Measurements from ENCODE around the gene UBASH3B.

The UBASH3B gene

GRCh38 chr11:122723106-122723505 lies 67.6 kb downstream of the UBASH3B start:
- POLR2A ChIA-PET, result no interaction called here
- CTCF ChIA-PET, result no interaction called here
- TF ChIP-seq FOXM1 (IDR thresholded peaks at IDR 0.05; ENCODE audit: borderline replicate concordance), result no peak
- TF ChIP-seq SUZ12 (IDR thresholded peaks at IDR 0.05), result no peak
- no peak for TF ChIP-seq HDGF (IDR thresholded peaks at IDR 0.05; ENCODE audit: borderline replicate concordance)
- TF ChIP-seq TARDBP (IDR thresholded peaks at IDR 0.05), result no peak
- TF ChIP-seq CTBP1 (IDR thresholded peaks at IDR 0.05; ENCODE audit: borderline replicate concordance), result no peak
- TF ChIP-seq SP1 (IDR thresholded peaks at IDR 0.05), result no peak
- TF ChIP-seq L3MBTL2 (conservative IDR thresholded peaks at IDR 0.05), result no peak
- TF ChIP-seq BHLHE40 (IDR thresholded peaks at IDR 0.05; ENCODE audit: borderline replicate concordance), result no peak
- TF ChIP-seq FOXA1 (IDR thresholded peaks at IDR 0.05), result no peak
- TF ChIP-seq FOXK2 (IDR thresholded peaks at IDR 0.05), result no peak
- no peak for TF ChIP-seq PKNOX1 (IDR thresholded peaks at IDR 0.05)
- no peak for TF ChIP-seq NFRKB (IDR thresholded peaks at IDR 0.05)
- TF ChIP-seq LEF1 (IDR thresholded peaks at IDR 0.05; ENCODE audit: borderline replicate concordance), result no peak
- no peak for TF ChIP-seq ELF4 (IDR thresholded peaks at IDR 0.05)
- TF ChIP-seq ARNT (IDR thresholded peaks at IDR 0.05), result no peak
- no peak for TF ChIP-seq ZNF384 (IDR thresholded peaks at IDR 0.05)

GRCh38 chr11:122723576-122723975 lies 68.1 kb downstream of the UBASH3B start:
- DNase-seq (ENCODE audit: extremely low spot score), result no peak
- ChIA-PET POLR2A (no interaction called here), CTCF (no interaction called here)
- TF ChIP-seq FOXA1 (IDR thresholded peaks at IDR 0.05) (no peak), SP1 (IDR thresholded peaks at IDR 0.05) (no peak), FOXK2 (IDR thresholded peaks at IDR 0.05) (no peak), LEF1 (IDR thresholded peaks at IDR 0.05; ENCODE audit: borderline replicate concordance) (no peak), FOXM1 (IDR thresholded peaks at IDR 0.05; ENCODE audit: borderline replicate concordance) (no peak), TARDBP (IDR thresholded peaks at IDR 0.05) (no peak), CTBP1 (IDR thresholded peaks at IDR 0.05; ENCODE audit: borderline replicate concordance) (no peak), ARNT (IDR thresholded peaks at IDR 0.05) (no peak), SUZ12 (IDR thresholded peaks at IDR 0.05) (no peak), L3MBTL2 (conservative IDR thresholded peaks at IDR 0.05) (no peak), ZNF384 (IDR thresholded peaks at IDR 0.05) (no peak), BHLHE40 (IDR thresholded peaks at IDR 0.05; ENCODE audit: borderline replicate concordance) (no peak)

More at GRCh38 chr11:122723106-122723505, 67.6 kb downstream of the UBASH3B start:
- DNase-seq (ENCODE audit: extremely low spot score), result no peak

- ChIA-PET CTCF (no interaction called here), POLR2A (no interaction called here)
- no peak for DNase-seq (ENCODE audit: extremely low spot score)
- TF ChIP-seq ZNF384 (IDR thresholded peaks at IDR 0.05) (no peak), NFRKB (IDR thresholded peaks at IDR 0.05) (no peak), TARDBP (IDR thresholded peaks at IDR 0.05) (no peak), HDGF (IDR thresholded peaks at IDR 0.05; ENCODE audit: borderline replicate concordance) (no peak), SUZ12 (IDR thresholded peaks at IDR 0.05) (no peak), ARNT (IDR thresholded peaks at IDR 0.05) (no peak), SP1 (IDR thresholded peaks at IDR 0.05) (no peak), CTBP1 (IDR thresholded peaks at IDR 0.05; ENCODE audit: borderline replicate concordance) (no peak), LEF1 (IDR thresholded peaks at IDR 0.05; ENCODE audit: borderline replicate concordance) (no peak)
Measured at GRCh38 chr11:122724520-122724919, 69.0 kb downstream of the UBASH3B start.

GRCh38 chr11:122726028-122726427 lies 70.5 kb downstream of the UBASH3B start:
- ChIA-PET POLR2A (no interaction called here), CTCF (no interaction called here)
- DNase-seq (ENCODE audit: extremely low spot score), result no peak
- TF ChIP-seq HDGF (IDR thresholded peaks at IDR 0.05; ENCODE audit: borderline replicate concordance) (no peak), ZNF384 (IDR thresholded peaks at IDR 0.05) (no peak), L3MBTL2 (conservative IDR thresholded peaks at IDR 0.05) (no peak), SUZ12 (IDR thresholded peaks at IDR 0.05) (no peak), FOXM1 (IDR thresholded peaks at IDR 0.05; ENCODE audit: borderline replicate concordance) (no peak), CTBP1 (IDR thresholded peaks at IDR 0.05; ENCODE audit: borderline replicate concordance) (no peak), ELF4 (IDR thresholded peaks at IDR 0.05) (no peak), FOXA1 (IDR thresholded peaks at IDR 0.05) (no peak), NFRKB (IDR thresholded peaks at IDR 0.05) (no peak), SP1 (IDR thresholded peaks at IDR 0.05) (no peak), FOXK2 (IDR thresholded peaks at IDR 0.05) (no peak), ARNT (IDR thresholded peaks at IDR 0.05) (no peak), LEF1 (IDR thresholded peaks at IDR 0.05; ENCODE audit: borderline replicate concordance) (no peak), BHLHE40 (IDR thresholded peaks at IDR 0.05; ENCODE audit: borderline replicate concordance) (no peak), TARDBP (IDR thresholded peaks at IDR 0.05) (no peak)

GRCh38 chr11:122727101-122727929 lies 71.8 kb downstream of the UBASH3B start:
- TF ChIP-seq FOXA1 (IDR thresholded peaks at IDR 0.05) (no peak), SUZ12 (IDR thresholded peaks at IDR 0.05) (no peak), ZNF384 (IDR thresholded peaks at IDR 0.05) (no peak), BHLHE40 (IDR thresholded peaks at IDR 0.05; ENCODE audit: borderline replicate concordance) (no peak), ARNT (IDR thresholded peaks at IDR 0.05) (no peak), PKNOX1 (IDR thresholded peaks at IDR 0.05) (no peak), FOXM1 (IDR thresholded peaks at IDR 0.05; ENCODE audit: borderline replicate concordance) (no peak), NFRKB (IDR thresholded peaks at IDR 0.05) (no peak)
- no peak for DNase-seq (ENCODE audit: extremely low spot score)
- CTCF ChIA-PET, result interaction anchor here (0.8 kb wide), 1 partner anchor 54 kb away, joined by 3 read pairs; no protein-coding TSS in a partner anchor
- POLR2A ChIA-PET, result no interaction called here

GRCh38 chr11:122728561-122728960 lies 73.0 kb downstream of the UBASH3B start:
- TF ChIP-seq ZNF384 (IDR thresholded peaks at IDR 0.05) (no peak), HDGF (IDR thresholded peaks at IDR 0.05; ENCODE audit: borderline replicate concordance) (no peak), FOXA1 (IDR thresholded peaks at IDR 0.05) (no peak), L3MBTL2 (conservative IDR thresholded peaks at IDR 0.05) (no peak), NFRKB (IDR thresholded peaks at IDR 0.05) (no peak), ARNT (IDR thresholded peaks at IDR 0.05) (no peak), CTBP1 (IDR thresholded peaks at IDR 0.05; ENCODE audit: borderline replicate concordance) (no peak), PKNOX1 (IDR thresholded peaks at IDR 0.05) (no peak), SP1 (IDR thresholded peaks at IDR 0.05) (no peak), ELF4 (IDR thresholded peaks at IDR 0.05) (no peak), TARDBP (IDR thresholded peaks at IDR 0.05) (no peak), FOXM1 (IDR thresholded peaks at IDR 0.05; ENCODE audit: borderline replicate concordance) (no peak), BHLHE40 (IDR thresholded peaks at IDR 0.05; ENCODE audit: borderline replicate concordance) (no peak), LEF1 (IDR thresholded peaks at IDR 0.05; ENCODE audit: borderline replicate concordance) (no peak), FOXK2 (IDR thresholded peaks at IDR 0.05) (no peak), SUZ12 (IDR thresholded peaks at IDR 0.05) (no peak)
- ChIA-PET POLR2A (no interaction called here), CTCF (interaction anchor here (0.6 kb wide), 1 partner anchor 852 kb away, joined by 5 read pairs; no protein-coding TSS in a partner anchor)
- no peak for DNase-seq (ENCODE audit: extremely low spot score)

Data from HEK293T (cell line).